Stomach (tissue), 4 donors: ENCODE results near the gene GNG2.

Experiments
- POLR2A ChIP-seq, 4 donors: fragments of 450-650 bp; IDR thresholded peaks; one replicate each; pipeline ENCODE4 v1.6.1; 2016; ENCODE audit warnings: antibody characterized with exemption in 4 of 4, control low read depth in 2 of 4, mild to moderate bottlenecking in 1 of 4, moderate library complexity in 1 of 4
- POLR2AphosphoS5 ChIP-seq, 3 donors: sonication (generic); formaldehyde crosslinking; IDR thresholded peaks; one replicate each; pipeline ENCODE4 v1.6.1; 2016; ENCODE audit warnings: antibody characterized with exemption in 3 of 3
- TF ChIP-seq, protein P1 (sequence below), 7 experiments: fragments of 450-650 bp in 4 of 7; fragments of 200-600 bp in 3 of 7; sonication (generic) in 3 of 7; IDR thresholded peaks; one replicate each; pipeline ENCODE4 v1.5.1; 2016 to 2019; ENCODE audit warnings: antibody characterized with exemption in 7 of 7, control low read depth in 2 of 7, mild to moderate bottlenecking in 1 of 7

- TF ChIP-seq, protein P1, sequence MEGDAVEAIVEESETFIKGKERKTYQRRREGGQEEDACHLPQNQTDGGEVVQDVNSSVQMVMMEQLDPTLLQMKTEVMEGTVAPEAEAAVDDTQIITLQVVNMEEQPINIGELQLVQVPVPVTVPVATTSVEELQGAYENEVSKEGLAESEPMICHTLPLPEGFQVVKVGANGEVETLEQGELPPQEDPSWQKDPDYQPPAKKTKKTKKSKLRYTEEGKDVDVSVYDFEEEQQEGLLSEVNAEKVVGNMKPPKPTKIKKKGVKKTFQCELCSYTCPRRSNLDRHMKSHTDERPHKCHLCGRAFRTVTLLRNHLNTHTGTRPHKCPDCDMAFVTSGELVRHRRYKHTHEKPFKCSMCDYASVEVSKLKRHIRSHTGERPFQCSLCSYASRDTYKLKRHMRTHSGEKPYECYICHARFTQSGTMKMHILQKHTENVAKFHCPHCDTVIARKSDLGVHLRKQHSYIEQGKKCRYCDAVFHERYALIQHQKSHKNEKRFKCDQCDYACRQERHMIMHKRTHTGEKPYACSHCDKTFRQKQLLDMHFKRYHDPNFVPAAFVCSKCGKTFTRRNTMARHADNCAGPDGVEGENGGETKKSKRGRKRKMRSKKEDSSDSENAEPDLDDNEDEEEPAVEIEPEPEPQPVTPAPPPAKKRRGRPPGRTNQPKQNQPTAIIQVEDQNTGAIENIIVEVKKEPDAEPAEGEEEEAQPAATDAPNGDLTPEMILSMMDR (IDR thresholded peaks at IDR 0.05) = no peak
- no peak for TF ChIP-seq POLR2A (IDR thresholded peaks at IDR 0.05)
- TF ChIP-seq POLR2AphosphoS5 (IDR thresholded peaks at IDR 0.05) = no peak
Measured at GRCh38 chr14:51950007-51950406, 89.6 kb downstream of the GNG2 start.
